IMR-90 (cell line): ENCODE data around the gene KCNMB2. TPM values are rescaled to one million over a fixed set of nuclear protein-coding genes. Genes with fewer than 3 reads are reported as not detected.

Experiments
- ATAC-seq: fragments of 200-7000 bp; cut with Tn5 transposase; 2 replicates; pipeline ENCODE4 v1.9.1; 2020; ENCODE audit warnings: low read depth, mild to moderate bottlenecking, moderate library complexity
- BruUV-seq: library from RNA; stranded (reverse); fragments of 400-500 nt; replicated peaks from 2 replicates; lab custom pipeline; 2021; lab: Mats Ljungman, UMichigan
- CTCF ChIA-PET: fragments of 300-600 bp; formaldehyde crosslinking; extraction: SDS; loops from one replicate; lab custom pipeline; 2021; ENCODE audit warnings: antibody characterized with exemption; lab: Yijun Ruan, JAX
- POLR2A ChIA-PET: fragments of 300-600 bp; sonication (Branson Sonifier 250); formaldehyde crosslinking; loops from one replicate; lab custom pipeline; 2022; ENCODE audit warnings: antibody characterized with exemption; ENCODE audit not compliant: unreplicated experiment; lab: Charles Lee
- DNase-seq: peaks from one replicate; pipeline ENCODE4 v3.0.0; 2013
- H2AFZ ChIP-seq: replicated peaks from 2 replicates; pipeline ENCODE3; 2013; ENCODE audit warnings: low read length, mild to moderate bottlenecking; ENCODE audit not compliant: poor library complexity
- H2AK5ac ChIP-seq: 2 replicates; pipeline ENCODE4 v1.6.1; 2013; ENCODE audit warnings: low read depth, low read length, inconsistent platforms
- H2AK9ac ChIP-seq: replicated peaks from 2 replicates; pipeline ENCODE3; 2013; ENCODE audit warnings: mild to moderate bottlenecking, low read depth, low read length, moderate library complexity; ENCODE audit not compliant: poor library complexity
- H2BK120ac ChIP-seq: 2 replicates; pipeline ENCODE4 v1.6.1; 2013; ENCODE audit warnings: low read depth, low read length, inconsistent platforms
- H2BK15ac ChIP-seq: 3 replicates; pipeline ENCODE4 v1.6.1; 2013; ENCODE audit warnings: low read depth, low read length, inconsistent platforms
- H2BK20ac ChIP-seq: 2 replicates; pipeline ENCODE4 v1.6.1; 2013; ENCODE audit warnings: low read depth, mild to moderate bottlenecking, inconsistent platforms, low read length, moderate library complexity
- H2BK5ac ChIP-seq: 2 replicates; pipeline ENCODE4 v1.6.1; 2013; ENCODE audit warnings: mild to moderate bottlenecking, low read depth, low read length, inconsistent platforms; ENCODE audit not compliant: poor library complexity, severe bottlenecking
- H3K14ac ChIP-seq: replicated peaks from 2 replicates; pipeline ENCODE4 v1.6.1; 2013; ENCODE audit warnings: low read depth, low read length, inconsistent platforms
- H3K18ac ChIP-seq: 2 replicates; pipeline ENCODE4 v1.6.1; 2013; ENCODE audit warnings: low read depth, low read length, control low read depth
- H3K23ac ChIP-seq: 2 replicates; pipeline ENCODE4 v1.6.1; 2013; ENCODE audit warnings: low read depth, low read length, inconsistent platforms
- H3K27ac ChIP-seq: 2 replicates; pipeline ENCODE4 v1.5.1; 2013; ENCODE audit warnings: mild to moderate bottlenecking, control low read depth, low read length; ENCODE audit not compliant: insufficient read depth
- H3K27me3 ChIP-seq: 2 replicates; pipeline ENCODE4 v1.6.1; 2013; ENCODE audit warnings: low read length; ENCODE audit not compliant: control insufficient read depth, insufficient read depth
- H3K36me3 ChIP-seq: 2 replicates; pipeline ENCODE4 v1.6.1; 2013; ENCODE audit warnings: low read length, mixed read lengths; ENCODE audit not compliant: control insufficient read depth, insufficient read depth
- H3K4ac ChIP-seq: 2 replicates; pipeline ENCODE4 v1.6.1; 2013; ENCODE audit warnings: low read depth, low read length, inconsistent platforms
- H3K4me1 ChIP-seq: 2 replicates; pipeline ENCODE4 v1.6.1; 2013; ENCODE audit warnings: low read length, mixed read lengths; ENCODE audit not compliant: control insufficient read depth, insufficient read depth
- H3K4me2 ChIP-seq: 2 replicates; pipeline ENCODE4 v1.6.1; 2013; ENCODE audit warnings: low read depth, mild to moderate bottlenecking, control low read depth, low read length, moderate library complexity
- H3K4me3 ChIP-seq: 2 replicates; pipeline ENCODE4 v1.5.1; 2013; ENCODE audit warnings: low read depth, mild to moderate bottlenecking, control low read depth, low read length, moderate library complexity; ENCODE audit not compliant: insufficient read depth
- H3K56ac ChIP-seq: 2 replicates; pipeline ENCODE4 v1.6.1; 2013; ENCODE audit warnings: low read length, inconsistent platforms; ENCODE audit not compliant: insufficient read depth; ENCODE audit errors: extremely low read depth
- H3K79me1 ChIP-seq, 2 experiments: 2 replicates each; pipeline ENCODE4 v1.6.1; 2013; ENCODE audit warnings: low read length in 2 of 2, inconsistent platforms in 1 of 2, low read depth in 1 of 2
- H3K9ac ChIP-seq: 2 replicates; pipeline ENCODE4 v1.6.1; 2013; ENCODE audit warnings: low read depth, low read length, control low read depth
- H3K9me1 ChIP-seq: 2 replicates; pipeline ENCODE4 v1.6.1; 2013; ENCODE audit warnings: low read length, inconsistent platforms; ENCODE audit not compliant: insufficient read depth
- H3K9me3 ChIP-seq: 2 replicates; pipeline ENCODE4 v1.6.1; 2013; ENCODE audit warnings: low read length; ENCODE audit not compliant: control insufficient read depth, insufficient read depth
- H4K20me1 ChIP-seq: 2 replicates; pipeline ENCODE4 v1.6.1; 2013; ENCODE audit warnings: low read length, inconsistent platforms; ENCODE audit not compliant: insufficient read depth
- H4K5ac ChIP-seq: 2 replicates; pipeline ENCODE4 v1.6.1; 2013; ENCODE audit warnings: mild to moderate bottlenecking, low read depth, low read length, control low read depth
- H4K8ac ChIP-seq, 2 experiments: 2 replicates each; pipeline ENCODE4 v1.6.1; 2013; ENCODE audit warnings: low read depth in 2 of 2, low read length in 2 of 2, control low read depth in 1 of 2, inconsistent platforms in 1 of 2
- H4K91ac ChIP-seq: 2 replicates; pipeline ENCODE4 v1.6.1; 2013; ENCODE audit warnings: low read depth, low read length, inconsistent platforms; ENCODE audit not compliant: insufficient read depth
- BHLHE40 ChIP-seq: fragments of 150-350 bp; IDR thresholded peaks from 2 replicates; pipeline ENCODE4 v1.6.1; 2016; ENCODE audit warnings: mild to moderate bottlenecking, low read depth, low read length
- CEBPB ChIP-seq: IDR thresholded peaks from 2 replicates; pipeline ENCODE4 v1.6.1; 2012; ENCODE audit warnings: low read depth, low read length, improper control_type of control experiment
- CHD1 ChIP-seq: IDR thresholded peaks from 2 replicates; pipeline ENCODE4 v1.6.1; 2012; ENCODE audit warnings: low read depth, low read length, improper control_type of control experiment
- ELK1 ChIP-seq: fragments of 150-350 bp; IDR thresholded peaks from 2 replicates; pipeline ENCODE4 v1.6.1; 2016; ENCODE audit warnings: low read depth, mild to moderate bottlenecking, low read length, moderate library complexity, borderline replicate concordance
- FOS ChIP-seq: fragments of 150-350 bp; IDR thresholded peaks from 2 replicates; pipeline ENCODE4 v1.6.1; 2016; ENCODE audit warnings: low read depth, low read length
- MAFK ChIP-seq: IDR thresholded peaks from 2 replicates; pipeline ENCODE4 v1.6.1; 2012; ENCODE audit warnings: low read depth, low read length, improper control_type of control experiment
- MAZ ChIP-seq: IDR thresholded peaks from 2 replicates; pipeline ENCODE4 v1.6.1; 2012; ENCODE audit warnings: low read depth, mild to moderate bottlenecking, low read length, improper control_type of control experiment, moderate library complexity, borderline replicate concordance
- MXI1 ChIP-seq: IDR thresholded peaks from 2 replicates; pipeline ENCODE4 v1.6.1; 2012; ENCODE audit warnings: low read depth, mild to moderate bottlenecking, low read length, moderate library complexity, borderline replicate concordance
- NFE2L2 ChIP-seq: fragments of 150-350 bp; IDR thresholded peaks from 2 replicates; pipeline ENCODE4 v1.6.1; 2016; ENCODE audit warnings: low read depth, mild to moderate bottlenecking, low read length
- POLR2A ChIP-seq: IDR thresholded peaks from 2 replicates; pipeline ENCODE4 v1.6.1; 2012; ENCODE audit warnings: mild to moderate bottlenecking, low read depth, low read length
- RAD21 ChIP-seq: IDR thresholded peaks from 2 replicates; pipeline ENCODE4 v1.6.1; 2012; ENCODE audit warnings: low read length, improper control_type of control experiment
- RCOR1 ChIP-seq: IDR thresholded peaks from 2 replicates; pipeline ENCODE4 v1.6.1; 2012; ENCODE audit warnings: mild to moderate bottlenecking, low read length, improper control_type of control experiment; ENCODE audit not compliant: insufficient replicate concordance
- RFX5 ChIP-seq: IDR thresholded peaks from 2 replicates; pipeline ENCODE4 v1.8.0; 2012; ENCODE audit warnings: low read depth, mild to moderate bottlenecking, low read length, moderate library complexity
- SMC3 ChIP-seq: fragments of 150-350 bp; IDR thresholded peaks from 2 replicates; pipeline ENCODE4 v1.6.1; 2016; ENCODE audit warnings: low read depth, mild to moderate bottlenecking, antibody characterized with exemption, low read length, moderate library complexity
- USF2 ChIP-seq: fragments of 150-350 bp; IDR thresholded peaks from 2 replicates; pipeline ENCODE4 v1.6.1; 2017; ENCODE audit warnings: mild to moderate bottlenecking, antibody characterized with exemption, low read length, low read depth
- WGBS, 2 experiments: methylation state at CpG; one replicate each; pipeline versions ENCODE4 v1.1.5 to v1.1.7; 2013; ENCODE audit warnings: missing lambda C conversion rate in 2 of 2; ENCODE audit not compliant: insufficient read length in 1 of 2; ENCODE audit errors: extremely low coverage in 2 of 2; 5-methylcytosine and 5-hydroxymethylcytosine counted together
- dilution Hi-C: fragments of 300-500 bp; cut with HindIII; formaldehyde crosslinking; loops from one replicate; pipeline ENCODE4 v1.14.3; 2018; ENCODE audit warnings: low sequenced_read_pairs; ENCODE audit not compliant: unreplicated experiment
- in situ Hi-C: fragments of 300-500 bp; cut with MboI; formaldehyde crosslinking; loops from 3 replicates; pipeline ENCODE4 v1.14.3; 2019; ENCODE audit warnings: low sequenced_read_pairs, inconsistent platforms, mixed read lengths
- intact Hi-C: fragments of 100-400 bp; cut with micrococcal nuclease; formaldehyde crosslinking; loops from 2 replicates; pipeline ENCODE4 v1.10.0; 2022
- polyA plus RNA-seq, 3 experiments: library from polyadenylated mRNA; depleted of rRNA; stranded (reverse); fragments of >200 nt; gene quantifications; 2 replicates each; pipeline ENCODE4 v1.2.3, GENCODE V29; 2012; ENCODE audit warnings: low replicate concordance in 1 of 3
- total RNA-seq: library from RNA; depleted of rRNA; stranded (reverse); fragments of >200 nt; gene quantifications from 2 replicates; pipeline ENCODE4 v1.2.3, GENCODE V29; 2012
- TF ChIP-seq, protein P1 (sequence below): conservative IDR thresholded peaks from 2 replicates; pipeline ENCODE4 v1.5.1; 2012; ENCODE audit warnings: mild to moderate bottlenecking, low read depth, low read length, improper control_type of control experiment

Gene KCNMB2
- total and polyA plus RNA-seq, 2 of the 4 experiments (the other 2 are of a cell fraction): not detected

DNA sequence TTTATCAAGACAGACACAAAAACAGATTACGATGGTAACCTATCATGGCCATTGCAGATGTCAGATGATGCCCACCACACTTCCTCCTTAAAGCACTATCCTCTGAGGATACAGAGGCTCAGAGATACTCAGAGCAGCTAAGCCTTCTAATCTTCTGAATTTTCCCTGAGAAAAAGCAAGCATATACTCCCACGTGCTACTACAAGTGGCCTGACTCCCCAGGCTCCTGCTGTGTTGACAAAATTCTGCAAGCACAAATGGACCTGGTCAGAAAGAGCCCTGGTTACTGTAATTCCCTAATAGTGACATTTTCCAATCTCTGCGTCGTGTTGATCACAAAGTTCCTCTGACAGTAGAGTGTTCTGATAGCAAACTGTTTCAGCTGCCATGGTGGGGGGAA, 207.1 kb downstream of the KCNMB2 start:
- Histone ChIP-seq H3K4me3 (no peak overlapping the region), H3K9me3 (no peaks in the 10 kb centered on the region), H2BK5ac (no peak overlapping the region), H4K5ac (no peak overlapping the region), H2BK20ac (no peak overlapping the region), H3K14ac (no peak overlapping the region), H3K27ac (no peak overlapping the region), H4K20me1 (no peaks in the 10 kb centered on the region), H3K56ac (no peak overlapping the region), H3K9me1 (no peaks in the 10 kb centered on the region), H3K36me3 (no peaks in the 10 kb centered on the region), H2AK9ac (no peak overlapping the region), H3K4ac (no peak overlapping the region), H3K23ac (no peak overlapping the region), H2BK15ac (no peak overlapping the region), H3K4me1 (no peaks in the 10 kb centered on the region), H4K8ac (no peak overlapping the region), H4K91ac (no peak overlapping the region), H2BK120ac (no peak overlapping the region), H3K27me3 (no peaks in the 10 kb centered on the region), H2AK5ac (no peak overlapping the region), H3K79me1 (no peaks in the 10 kb centered on the region), H3K18ac (no peak overlapping the region), H3K9ac (no peak overlapping the region), H3K4me2 (no peak overlapping the region), H2AFZ (no peak overlapping the region)
- POLR2A ChIA-PET: no interaction called here
- TF ChIP-seq BHLHE40 (no peak), FOS (no peak), MXI1 (no peak), RAD21 (no peak), RFX5 (no peak), CEBPB (no peak), MAFK (no peak), CHD1 (no peak), USF2 (no peak), SMC3 (no peak), ELK1 (no peak), POLR2A (no peak), MAZ (no peak), RCOR1 (no peak), NFE2L2 (no peak)
- TF ChIP-seq, protein P1, sequence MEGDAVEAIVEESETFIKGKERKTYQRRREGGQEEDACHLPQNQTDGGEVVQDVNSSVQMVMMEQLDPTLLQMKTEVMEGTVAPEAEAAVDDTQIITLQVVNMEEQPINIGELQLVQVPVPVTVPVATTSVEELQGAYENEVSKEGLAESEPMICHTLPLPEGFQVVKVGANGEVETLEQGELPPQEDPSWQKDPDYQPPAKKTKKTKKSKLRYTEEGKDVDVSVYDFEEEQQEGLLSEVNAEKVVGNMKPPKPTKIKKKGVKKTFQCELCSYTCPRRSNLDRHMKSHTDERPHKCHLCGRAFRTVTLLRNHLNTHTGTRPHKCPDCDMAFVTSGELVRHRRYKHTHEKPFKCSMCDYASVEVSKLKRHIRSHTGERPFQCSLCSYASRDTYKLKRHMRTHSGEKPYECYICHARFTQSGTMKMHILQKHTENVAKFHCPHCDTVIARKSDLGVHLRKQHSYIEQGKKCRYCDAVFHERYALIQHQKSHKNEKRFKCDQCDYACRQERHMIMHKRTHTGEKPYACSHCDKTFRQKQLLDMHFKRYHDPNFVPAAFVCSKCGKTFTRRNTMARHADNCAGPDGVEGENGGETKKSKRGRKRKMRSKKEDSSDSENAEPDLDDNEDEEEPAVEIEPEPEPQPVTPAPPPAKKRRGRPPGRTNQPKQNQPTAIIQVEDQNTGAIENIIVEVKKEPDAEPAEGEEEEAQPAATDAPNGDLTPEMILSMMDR: no peak
- in situ Hi-C loops (no loop called here), intact Hi-C loops (no loop called here), dilution Hi-C loops (no loop called here)
- 25% methylated on average over 2 of the region's 4 CpGs; no CpG with 5 or more reads in 1 of the 2 experiments for WGBS, 2 experiments
- DNase-seq (no peak), ATAC-seq (no peak)
- CTCF ChIA-PET: no interaction called here
- BruUV-seq: no TSS peak
